Stimulated activated CD8-positive, alpha-beta memory T cell treated with anti-CD3 and anti-CD28 coated beads, Interleukin-7, amount 100 ng/mL, for 48 hours (primary cell): Measurements from ENCODE around the gene HES4.

Experiments used
- DNase-seq, 2 donors: peaks; one replicate each; pipeline ENCODE4 v3.0.0-alpha.2; 2020; ENCODE audit warnings: low read depth in 1 of 2; ENCODE audit errors: extremely low read depth in 1 of 2

HES4 gene

GRCh38 chr1:969260-969855 is 30.5 kb downstream of the HES4 start:
- DNase-seq: no peak

DNA sequence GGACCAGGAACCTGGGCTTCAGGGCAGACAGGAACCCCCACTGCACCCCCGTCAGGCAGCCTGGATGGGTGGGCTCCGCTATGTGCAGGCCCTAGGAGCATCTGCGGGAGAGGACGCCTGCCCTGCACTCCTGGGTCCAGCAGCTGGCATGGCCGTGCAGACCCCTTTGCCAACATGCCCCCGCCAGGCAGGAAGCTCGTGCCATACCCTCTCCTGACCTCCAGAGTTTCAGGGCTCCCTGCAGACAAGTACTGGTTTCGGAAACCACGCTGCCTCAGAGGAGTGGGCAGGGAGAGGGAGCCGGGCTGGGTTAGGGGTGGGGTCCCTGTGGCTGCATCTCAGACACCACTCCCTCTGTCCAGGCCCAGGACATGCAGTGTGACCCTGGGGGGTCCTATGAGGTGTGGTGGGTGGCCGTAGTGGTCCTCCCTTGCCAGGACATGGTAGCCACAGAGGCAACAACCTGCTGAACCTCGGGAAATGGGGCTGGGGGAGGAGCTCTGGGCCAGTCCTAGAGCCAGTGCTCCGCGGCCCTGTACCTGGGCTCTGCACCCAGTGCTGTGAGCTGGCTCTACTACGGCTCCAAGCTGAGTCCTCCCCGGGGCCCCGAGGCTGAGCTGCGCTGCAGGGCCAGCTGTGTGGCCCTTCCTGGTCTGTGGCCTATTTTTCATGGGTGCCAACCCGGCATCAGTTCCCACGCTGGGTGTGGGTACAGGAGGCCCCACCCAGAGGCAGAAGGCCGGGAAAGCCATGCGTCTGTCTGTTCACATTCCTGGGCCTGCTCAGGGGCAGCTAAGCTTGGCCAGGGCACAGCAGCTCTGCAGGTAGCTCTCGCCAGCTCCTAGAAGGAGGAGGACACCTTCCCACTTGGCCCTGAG is 32.2 kb downstream of the HES4 start:
- DNase-seq: no peak

- peak; percentile 74 to 79 for DNase-seq
Observed at GRCh38 chr1:966704-967300, 33.1 kb downstream of the HES4 start.

- no peak for DNase-seq
Observed at GRCh38 chr1:966135-966703, 33.7 kb downstream of the HES4 start, which contains the start of gene PLEKHN1. TSS of gene PLEKHN1 (plus strand) at chr1:966482. CDS start at chr1:966532, 50 bp downstream.

- DNase-seq: no peak
Observed at GRCh38 chr1:965526-966134, 34.3 kb downstream of the HES4 start.

DNA sequence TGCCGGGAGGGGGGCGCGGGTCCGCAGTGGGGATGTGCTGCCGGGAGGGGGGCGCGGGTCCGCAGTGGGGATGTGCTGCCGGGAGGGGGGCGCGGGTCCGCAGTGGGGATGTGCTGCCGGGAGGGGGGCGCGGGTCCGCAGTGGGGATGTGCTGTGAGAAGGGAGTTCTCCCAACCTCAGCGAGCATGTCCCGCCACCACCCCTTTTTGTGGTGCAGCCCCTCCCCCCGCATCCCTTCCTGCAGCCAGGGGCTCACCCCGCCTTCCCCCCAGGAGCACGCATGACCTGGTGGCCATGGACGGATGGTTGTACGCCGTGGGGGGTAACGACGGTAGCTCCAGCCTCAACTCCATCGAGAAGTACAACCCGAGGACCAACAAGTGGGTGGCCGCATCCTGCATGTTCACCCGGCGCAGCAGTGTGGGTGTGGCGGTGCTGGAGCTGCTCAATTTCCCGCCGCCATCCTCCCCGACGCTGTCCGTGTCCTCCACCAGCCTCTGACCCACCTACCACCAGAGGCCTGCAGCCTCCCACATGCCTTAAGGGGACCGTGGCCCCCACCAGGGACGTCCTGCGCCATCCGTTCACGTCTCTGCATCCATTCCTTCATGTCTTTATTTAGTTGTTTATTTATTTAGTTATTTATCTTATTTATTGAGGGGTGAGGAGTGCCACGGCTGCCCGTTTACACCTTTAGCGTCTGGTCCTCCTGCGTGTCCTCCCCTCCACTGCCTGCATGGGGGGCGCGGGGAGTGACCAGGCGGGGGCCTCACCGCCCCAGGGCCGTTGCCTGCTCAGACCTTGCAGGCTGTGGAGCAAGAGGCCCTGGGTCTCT is 35.0 kb downstream of the HES4 start:
- no peak for DNase-seq

DNA sequence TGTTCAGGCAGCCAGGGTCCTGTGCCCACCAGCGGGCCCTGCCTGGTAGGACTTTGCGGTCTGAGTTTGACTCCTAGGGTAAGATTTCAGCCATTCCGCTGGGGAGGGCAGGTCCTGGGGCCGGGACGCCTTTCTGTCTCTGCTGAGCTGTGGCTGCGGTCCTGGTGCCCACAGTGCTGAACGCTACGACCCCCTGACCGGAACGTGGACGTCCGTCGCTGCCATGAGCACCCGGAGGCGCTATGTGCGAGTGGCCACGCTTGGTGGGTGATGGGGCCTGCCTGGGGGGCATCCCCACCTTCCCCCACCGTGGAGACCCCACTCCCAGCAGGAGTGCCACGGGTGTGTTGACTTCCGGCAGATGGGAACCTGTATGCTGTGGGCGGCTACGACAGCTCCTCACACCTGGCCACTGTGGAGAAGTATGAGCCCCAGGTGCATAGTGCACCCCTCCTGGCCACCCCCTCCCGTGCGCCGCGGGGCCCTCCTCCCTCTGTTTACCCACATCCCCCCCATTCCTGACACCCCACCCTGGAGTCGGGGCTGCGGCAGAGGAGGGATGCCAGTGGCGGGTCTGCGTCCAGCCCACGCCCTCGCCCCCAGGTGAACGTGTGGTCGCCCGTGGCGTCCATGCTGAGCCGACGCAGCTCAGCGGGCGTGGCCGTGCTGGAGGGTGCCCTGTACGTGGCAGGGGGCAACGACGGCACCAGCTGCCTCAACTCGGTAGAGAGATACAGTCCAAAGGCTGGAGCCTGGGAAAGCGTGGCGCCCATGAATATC is 36.0 kb downstream of the HES4 start:
- DNase-seq: no peak

- no peak for DNase-seq
Observed at GRCh38 chr1:963301-963651, 36.6 kb downstream of the HES4 start.

- DNase-seq: no peak
Observed at GRCh38 chr1:962381-963300, 37.3 kb downstream of the HES4 start.

- no peak for DNase-seq
Observed at GRCh38 chr1:961132-961669, 38.7 kb downstream of the HES4 start.

- DNase-seq: peak; percentile 61 to 77
Observed at GRCh38 chr1:960363-961131, 39.4 kb downstream of the HES4 start, which contains the start of gene KLHL17. TSS of gene KLHL17 (plus strand) at chr1:960584. CDS start at chr1:960694, 110 bp downstream.

DNA sequence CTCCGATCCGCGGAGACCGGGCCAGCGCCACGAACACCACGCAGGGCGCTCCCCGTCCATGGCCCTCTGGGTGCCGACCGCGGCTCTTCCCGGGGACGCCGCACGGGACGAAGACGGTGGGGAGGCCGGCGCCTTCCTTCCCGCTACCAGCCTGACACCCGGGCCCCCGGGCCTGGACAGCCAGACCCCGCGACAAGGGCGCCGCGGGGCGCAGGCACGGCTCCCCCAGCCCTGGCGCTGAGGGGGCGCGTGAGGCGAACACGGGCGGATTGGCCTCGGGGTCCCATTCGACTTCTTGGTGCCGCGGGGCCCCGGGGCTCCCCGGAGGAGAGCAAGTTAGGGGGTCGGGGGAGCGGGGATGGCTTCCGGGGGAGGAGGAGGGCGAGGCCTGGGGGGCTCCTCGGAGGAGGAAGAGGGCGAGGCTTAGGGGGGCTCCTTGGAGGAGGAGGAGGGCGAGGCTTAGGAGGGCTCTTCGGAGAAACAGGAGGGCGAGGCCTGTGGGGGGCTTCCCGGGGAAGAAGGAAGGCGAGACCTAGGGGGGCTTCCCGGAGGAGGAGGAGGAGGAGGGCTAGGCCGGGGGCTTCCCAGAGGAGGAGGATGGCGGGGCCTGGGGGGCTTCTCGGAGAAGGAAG is 40.0 kb downstream of the HES4 start:
- DNase-seq: no peak

- DNase-seq: peak; percentile 91 to 97
Observed at GRCh38 chr1:958823-959730, 40.8 kb downstream of the HES4 start, which contains the start of gene NOC2L. TSS of gene NOC2L (minus strand) at chr1:959256. CDS start at chr1:959240, 16 bp downstream.

DNA sequence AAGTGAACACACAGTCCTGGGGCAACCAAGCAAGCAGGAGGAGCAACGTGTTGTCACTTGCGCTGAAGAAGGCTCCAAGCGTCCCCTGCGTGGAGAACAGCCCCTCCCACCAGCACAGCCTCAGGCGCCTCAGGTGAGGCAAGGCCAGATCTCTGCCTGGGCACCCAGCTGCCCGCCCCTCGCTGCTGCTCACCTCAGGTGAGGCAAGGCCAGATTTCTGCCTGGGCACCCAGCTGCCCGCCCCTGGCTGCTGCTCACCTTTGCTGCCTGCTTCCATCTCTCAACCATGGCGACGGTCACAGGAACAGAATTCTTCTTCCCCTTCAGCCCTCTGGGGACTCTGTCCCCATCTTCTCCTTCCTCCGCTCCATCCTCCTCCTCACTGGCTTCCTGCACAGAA is 43.3 kb downstream of the HES4 start:
- DNase-seq: no peak

DNA sequence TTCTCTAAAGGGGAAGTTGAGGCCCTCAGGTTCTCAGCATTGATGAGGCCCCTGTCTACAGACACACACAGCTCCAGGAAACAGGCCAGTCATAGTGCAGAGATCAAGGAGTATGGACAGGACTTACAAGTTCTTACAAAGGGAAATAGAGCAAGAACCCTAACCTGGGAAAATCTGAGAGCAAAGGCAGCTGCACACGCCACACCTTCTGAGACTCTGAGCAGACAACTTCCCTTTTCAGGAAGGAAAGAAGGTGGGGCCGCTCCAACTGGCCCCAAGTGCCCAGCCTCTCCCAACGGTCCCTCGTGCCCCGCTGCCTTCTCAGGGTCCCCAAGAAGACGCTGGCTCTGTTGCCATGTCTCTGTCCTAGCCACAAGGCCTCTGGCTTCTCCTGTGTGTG is 44.4 kb downstream of the HES4 start:
- DNase-seq: no peak

GRCh38 chr1:954927-955326 is 45.0 kb downstream of the HES4 start:
- no peak for DNase-seq
